SK-N-DZ (cell line): Measurements from ENCODE around the gene GRID1.
A peak's percentile ranks its signal among the peaks of the same experiment; 100 is the strongest.

Source experiments
- DNase-seq: peaks from one replicate; pipeline ENCODE4 v3.0.0-alpha.2; 2015; ENCODE audit warnings: low spot score

Gene GRID1

DNA sequence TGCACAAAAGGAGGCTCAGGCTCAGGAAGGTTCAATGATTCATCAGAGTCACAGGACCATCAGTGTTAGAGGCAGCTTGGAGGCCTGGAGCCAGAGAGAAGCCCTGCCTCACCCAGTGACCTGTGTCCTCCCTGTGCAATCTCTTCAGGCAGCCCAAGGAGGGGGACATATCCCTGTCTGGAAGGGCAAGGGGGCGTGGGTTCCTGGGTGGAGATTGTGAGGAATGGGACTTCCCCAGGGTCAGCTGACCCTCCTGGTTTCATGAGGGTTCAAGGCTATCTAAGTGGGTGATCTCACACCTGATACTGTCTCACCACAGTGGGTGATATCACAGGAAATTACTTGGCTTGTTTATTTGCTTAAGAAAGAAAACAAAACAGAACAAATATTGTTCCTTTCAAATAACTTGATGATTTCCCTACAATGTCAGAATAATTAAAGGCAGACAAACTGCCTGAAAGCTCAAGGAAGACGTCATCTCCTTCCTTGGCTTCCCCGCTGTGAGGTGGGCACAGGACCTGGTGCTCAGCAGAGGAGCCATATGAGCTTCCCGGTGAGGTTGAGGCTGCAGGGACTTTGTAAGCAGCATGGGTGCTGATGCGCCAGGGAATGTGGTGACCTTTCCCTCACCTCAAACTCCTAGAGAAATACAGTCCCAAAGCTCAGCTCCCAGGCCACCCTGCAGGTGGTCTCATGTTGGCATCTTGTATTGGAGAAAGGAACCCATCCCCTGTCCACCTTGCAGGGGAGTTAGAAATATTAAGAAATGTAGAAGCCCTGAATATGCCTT, 763.2 kb downstream of the GRID1 start:
- no peak for DNase-seq

DNA sequence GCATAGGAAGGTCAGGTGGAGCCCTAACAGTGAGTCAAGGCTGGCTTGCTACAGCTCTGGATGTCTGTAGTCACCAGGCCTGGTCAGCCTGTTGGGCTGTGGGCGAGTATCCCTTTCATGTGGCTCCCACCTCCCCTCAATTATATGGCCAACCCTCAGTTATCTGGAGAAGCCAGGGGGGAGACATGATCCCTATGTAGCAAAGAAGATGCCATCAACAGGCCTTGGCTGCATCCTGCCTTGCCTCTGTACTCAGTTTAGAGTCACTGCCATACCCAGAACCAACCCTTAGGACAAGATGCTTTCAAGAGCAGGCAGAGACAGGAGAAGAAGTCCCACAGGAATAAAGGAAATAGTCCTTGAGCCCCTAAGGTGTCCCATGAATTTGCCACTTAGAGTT, 763.9 kb downstream of the GRID1 start:
- DNase-seq = no peak

DNA sequence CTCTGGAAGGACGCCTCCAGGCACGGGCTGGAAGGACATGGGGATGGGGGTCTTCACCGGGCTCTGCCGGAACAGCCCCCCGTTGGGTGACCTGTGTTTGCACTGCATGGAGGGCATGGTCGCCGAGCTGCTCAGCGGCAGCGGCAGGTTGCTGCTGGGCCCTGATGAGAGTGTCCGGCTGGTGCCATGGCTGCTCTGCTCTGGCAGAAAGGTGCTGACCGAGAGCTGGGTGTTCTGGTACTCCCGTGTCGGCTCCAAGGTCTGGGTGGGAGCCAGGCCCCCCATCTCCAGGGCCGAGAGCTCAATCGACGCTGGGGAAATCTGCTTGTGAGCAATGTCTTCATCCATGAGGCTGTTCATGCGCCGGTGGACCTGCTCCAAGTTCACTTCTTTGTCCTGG, 764.3 kb downstream of the GRID1 start:
- no peak for DNase-seq

DNA sequence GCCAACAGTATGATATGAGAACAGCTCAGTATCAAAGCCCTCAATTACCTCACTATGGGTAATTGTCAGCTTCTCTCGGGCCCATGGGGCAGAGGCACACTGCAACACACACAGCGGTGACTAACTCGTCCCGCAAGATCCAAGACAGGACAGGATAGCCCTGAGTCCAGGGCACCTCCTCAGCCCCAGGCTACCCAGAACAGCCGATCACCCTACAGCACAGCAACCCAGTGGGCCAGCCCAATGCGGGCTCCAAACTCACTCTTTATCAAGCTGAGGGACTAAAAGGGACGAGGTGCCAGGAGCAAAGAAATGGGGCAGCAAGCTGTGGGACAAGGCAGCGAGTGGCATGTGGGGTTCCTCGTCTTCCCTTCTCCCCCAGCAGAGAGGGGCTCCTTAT, 765.1 kb downstream of the GRID1 start:
- no peak for DNase-seq

DNA sequence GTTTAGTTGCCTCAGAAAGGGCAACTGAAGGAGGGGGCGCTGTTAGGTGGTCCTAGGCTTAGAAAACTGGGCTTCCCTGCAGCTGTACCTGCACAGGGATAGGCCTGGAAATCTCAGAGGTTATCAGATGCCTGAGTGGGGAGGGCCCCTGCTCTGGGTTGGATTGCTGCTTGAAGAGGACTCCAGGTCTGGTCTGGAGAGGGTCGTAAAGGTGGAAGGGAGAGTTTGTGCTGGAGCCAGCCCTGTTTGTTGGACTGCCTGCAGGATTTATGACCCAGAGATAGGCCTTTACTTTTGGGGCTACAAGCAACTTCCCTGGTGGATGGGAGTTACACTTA, 765.9 kb downstream of the GRID1 start:
- no peak for DNase-seq

DNA sequence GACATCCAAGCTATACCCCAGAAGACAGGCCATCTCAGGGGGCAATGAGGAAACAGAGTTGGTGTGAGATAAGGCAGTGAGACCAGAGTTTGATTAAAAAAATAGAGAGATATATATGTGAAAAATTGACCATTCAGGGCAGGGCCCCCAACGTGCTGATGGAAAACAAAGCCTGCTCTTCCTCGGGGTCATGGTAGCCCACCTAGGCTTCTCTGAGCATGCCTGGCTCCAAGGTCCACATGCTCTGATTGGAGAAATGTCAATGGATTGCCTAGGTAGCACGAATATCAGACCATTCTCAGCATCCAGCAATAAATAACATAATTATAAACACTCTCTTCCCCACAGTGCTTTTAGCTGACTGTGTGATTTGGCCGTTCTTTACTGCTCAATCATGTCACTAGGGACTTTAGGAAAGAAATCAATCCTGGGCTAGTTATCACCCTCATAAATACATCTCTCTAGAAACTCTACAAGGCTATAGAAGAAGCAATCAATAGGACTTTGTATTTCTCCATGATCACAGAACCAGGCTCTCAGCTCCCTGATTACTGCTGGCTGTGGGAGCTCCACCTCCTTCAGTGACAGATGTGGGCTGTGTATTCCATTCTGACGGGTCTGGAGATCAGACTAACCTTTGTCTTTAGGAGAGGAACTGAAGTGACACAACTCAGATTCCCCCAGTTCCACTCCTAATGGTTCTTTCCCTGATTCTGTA, 766.4 kb downstream of the GRID1 start:
- no peak for DNase-seq

DNA sequence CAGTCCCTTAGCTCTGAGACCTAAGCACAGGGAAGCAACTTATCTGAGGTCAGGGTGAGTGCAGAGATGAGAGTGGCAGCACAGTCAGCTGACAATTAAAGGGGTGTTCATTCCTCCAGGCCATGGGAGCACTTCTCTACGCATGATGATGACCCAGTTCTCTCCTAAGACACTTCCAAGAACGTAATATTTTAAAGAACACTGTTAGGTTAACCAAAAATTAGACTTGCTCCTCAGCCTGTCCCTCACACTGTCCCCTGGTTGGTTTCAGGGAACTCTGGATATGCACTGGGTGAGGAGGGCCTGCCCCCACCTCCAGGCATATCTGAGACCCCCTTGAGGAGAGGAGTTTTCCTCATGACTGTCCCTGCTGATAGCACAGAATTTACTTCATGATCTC, 767.5 kb downstream of the GRID1 start:
- DNase-seq = no peak

DNA sequence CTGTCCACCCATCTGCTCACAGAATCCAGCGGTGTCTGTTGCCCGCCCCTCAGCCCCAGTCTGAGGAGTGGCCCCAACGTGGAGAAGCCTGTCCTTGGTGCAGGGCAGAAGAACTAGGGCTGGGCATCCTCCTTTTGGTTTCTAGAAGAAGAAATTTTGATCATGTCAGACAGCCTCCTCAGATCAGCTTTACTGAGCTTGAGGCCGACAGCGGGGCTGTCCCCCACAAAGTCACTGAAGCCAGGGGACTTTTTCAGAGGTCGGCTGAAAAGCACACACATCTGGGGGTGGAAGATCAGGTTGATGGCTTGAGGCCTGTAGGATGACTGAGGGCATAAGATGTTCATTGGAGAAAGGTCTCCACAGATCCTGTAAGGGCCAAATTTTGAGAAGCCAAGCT, 767.9 kb downstream of the GRID1 start:
- no peak for DNase-seq

DNA sequence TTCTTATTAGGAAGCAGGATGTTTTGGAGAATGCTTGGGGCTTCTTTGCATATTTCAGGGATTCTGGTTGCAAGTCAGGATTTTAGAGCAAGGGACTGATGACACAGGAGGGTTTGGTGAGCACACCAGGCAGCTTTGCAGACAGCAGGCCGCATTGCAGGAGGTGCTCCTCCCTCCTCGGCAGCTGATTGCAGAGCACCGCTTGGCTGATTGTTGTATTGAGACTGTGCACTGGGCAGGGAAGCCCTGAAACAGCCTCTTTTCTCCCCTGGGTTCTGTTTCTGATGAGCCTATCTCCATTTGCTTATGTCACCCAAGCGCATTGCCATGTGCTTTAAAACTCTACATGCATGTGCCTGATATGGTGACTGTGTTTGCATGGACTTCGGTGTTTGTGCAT, 769.6 kb downstream of the GRID1 start:
- DNase-seq = no peak

DNA sequence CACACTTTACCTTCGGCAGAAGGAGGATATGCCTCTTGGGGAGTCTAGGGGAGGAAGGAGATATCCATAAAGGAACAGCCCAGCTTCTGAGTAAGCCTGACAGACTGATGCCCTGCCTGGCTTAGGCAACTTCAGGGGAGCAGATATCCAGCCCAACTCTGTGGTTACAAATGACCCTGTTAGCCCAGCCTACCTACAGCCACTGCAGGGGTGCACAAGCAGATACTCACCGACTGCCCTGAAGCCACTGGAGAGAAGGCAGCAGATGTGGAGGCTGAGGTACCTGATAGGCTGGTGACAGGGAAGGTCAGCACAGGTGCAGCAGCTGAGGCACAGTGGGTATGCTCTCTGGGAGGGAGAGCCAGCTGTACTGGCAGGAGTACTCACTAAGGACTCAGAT, 770.2 kb downstream of the GRID1 start:
- DNase-seq = no peak

DNA sequence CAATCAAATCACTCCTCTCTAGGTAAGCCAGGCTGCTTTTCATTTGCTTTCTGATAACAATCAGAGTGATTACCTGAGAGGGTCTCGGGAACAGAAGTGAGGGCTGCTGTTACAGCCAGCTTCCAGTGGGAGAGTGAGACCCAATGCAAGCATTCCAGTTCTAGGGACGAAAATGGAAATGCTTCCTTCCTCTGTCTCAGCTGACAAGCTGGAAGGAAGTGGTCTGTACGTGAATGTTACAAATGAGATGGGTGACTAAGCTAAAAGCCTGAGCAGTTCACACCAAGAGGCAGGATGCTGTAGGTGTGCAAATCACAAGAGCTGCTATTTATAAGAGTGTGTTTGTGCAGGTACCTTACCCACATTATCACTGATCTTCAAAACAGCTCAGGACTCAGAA, 772.4 kb downstream of the GRID1 start:
- DNase-seq = peak; percentile 39

DNA sequence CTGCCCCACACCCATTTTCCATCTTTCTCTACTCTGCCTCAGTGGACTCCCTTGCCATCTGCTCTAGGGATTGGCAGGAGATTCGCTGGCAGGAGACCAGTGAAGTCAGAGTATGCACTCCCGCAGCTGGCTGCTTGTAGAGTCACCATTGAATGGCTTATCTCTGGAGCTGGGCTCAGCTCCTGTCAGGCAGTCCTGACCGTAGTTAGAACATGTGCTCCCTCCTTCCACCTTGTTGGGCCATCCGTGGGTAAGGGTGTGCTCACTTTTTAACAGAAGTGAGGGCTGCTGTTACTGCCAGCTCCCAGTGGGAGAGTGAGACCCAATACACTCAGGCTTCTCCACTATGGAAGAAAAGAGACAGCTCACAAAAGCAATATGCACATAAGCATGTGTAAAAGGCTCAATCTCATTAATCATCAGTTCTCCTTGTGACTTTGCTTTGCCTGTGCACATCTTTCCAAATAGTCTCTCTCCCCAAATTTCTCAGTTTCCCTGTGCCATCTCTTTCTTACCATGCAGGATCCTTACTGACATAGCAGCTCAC, 773.3 kb downstream of the GRID1 start:
- DNase-seq = no peak

DNA sequence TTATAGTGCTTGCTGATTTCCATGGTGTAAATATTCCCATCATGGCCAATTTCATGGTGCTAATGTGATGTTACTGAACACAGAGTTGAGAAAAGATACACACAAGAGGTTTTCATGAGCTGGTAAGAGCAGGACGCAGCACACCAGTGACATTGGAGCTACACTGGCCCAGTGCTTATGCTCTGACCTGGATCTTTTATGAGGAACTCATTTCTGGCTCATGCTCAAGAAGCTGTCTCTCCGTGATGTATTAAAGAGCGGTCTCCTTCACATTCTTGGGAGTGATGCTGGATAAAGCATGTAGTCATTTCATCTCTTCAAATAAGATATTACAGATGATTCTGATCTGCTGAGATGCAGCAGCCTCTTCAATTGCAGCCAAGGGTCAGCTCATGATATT, 785.2 kb downstream of the GRID1 start:
- DNase-seq = no peak

DNA sequence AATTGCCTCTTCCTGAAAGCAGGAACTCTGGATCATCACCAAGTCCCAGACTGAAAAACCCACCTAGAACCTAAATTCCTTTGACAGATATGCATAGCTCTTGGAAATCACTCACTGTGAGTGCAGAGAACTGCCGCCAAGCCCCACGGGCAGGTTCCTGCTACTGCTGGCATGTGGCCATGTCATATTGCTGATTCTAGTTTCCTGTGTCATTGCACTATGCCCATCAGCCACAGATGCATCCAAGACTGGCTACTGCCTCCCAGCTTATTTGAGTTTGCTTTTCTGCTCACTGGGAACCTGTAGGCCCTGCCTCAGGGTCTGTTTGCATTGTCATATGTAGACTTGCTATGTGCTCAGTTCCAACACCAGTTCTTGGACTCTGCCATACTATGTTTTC, 786.0 kb downstream of the GRID1 start:
- DNase-seq = no peak

DNA sequence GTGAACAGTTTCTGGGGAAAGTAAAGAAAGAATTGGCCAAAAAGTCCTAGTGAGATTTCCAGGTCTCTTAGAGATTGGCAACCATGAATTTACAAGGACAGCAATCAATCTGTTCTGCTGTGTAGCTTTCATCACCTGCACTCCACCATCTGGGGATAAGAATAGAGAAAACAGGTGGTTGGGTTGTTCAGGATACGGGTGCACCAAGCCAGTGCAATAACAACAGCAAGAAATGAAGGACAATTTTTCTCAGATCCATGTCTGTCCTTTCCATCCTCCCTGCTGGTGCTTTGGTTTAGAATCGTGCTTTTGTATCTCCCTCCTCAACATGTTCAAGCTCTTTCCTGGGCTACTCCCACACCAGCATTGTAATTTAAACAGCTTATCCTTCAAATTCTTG, 787.7 kb downstream of the GRID1 start:
- no peak for DNase-seq

DNA sequence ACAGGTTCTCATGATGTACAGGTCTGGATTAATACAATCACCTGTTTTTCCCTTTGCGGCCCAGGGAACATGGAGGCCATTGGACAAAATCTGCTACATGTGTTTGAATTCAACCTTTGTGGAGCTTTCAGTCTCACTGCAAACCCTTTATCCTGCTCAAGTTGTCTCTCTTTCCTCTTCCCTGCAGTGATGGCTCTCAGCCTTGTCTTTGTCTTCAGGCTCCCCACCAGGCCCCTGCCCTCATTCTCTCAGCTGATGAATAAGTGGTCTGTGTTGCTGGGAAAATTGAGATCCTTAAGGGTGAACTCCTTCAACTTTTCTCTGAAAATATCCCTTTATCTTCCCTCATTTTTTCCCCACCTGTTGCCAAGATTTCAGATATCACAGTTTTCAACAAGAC, 791.2 kb downstream of the GRID1 start:
- no peak for DNase-seq

DNA sequence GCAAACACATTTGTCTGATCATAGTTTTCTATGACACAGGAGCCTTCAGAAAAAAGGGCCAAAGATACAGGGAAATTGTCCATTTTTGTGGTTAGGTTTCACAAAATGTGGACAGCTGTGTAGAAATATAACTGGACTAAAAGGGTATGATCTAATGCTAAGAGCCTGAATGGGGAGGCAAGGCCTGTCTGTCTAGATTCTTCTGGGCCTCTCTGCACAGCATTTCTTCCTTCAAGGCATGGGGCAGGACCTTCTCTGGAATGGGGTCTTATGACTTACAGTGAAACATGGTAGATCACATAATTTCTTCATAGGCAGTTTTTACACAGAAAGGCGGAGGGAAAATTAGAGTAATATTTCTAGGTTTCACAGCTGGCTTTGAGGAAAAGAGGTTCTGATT, 795.7 kb downstream of the GRID1 start:
- DNase-seq = no peak

DNA sequence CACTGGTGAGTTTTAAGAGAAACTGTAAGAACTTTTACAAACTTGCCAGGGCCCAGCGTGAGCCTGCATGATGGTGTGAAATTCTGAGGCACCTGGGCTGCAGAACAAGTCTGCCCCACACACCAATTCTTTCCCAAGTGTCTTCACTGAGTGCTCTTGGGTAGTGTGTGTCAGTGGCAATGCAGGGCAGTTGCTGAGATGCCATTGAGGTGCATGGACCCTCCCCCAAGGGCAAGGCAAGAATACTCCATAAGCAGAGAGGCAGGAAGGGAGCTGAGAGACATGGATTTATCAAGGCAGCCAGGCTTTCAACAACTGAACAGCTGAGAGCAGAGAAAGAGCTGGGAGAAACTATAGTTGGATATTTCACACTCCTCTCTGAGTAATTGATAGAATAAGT, 801.2 kb downstream of the GRID1 start:
- no peak for DNase-seq

DNA sequence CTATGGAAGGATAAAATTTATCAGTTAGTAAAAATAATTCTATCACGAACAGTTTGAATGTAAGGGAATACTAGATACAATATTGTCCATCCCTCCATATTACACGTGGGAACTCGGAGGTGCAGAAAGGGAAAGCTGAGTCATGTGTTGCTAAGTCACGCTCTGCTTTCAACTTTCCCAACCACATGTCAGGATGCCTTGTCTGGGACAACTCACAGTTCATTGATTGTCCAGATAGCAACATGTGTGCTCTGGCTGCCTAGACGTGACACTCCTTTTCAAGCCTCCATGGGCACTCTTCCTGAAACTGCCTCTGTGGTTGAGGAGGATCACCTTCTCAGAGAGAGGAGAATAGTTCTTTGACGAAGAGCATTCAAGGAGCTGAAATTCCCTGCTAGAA, 808.1 kb downstream of the GRID1 start:
- DNase-seq = peak; percentile 67

DNA sequence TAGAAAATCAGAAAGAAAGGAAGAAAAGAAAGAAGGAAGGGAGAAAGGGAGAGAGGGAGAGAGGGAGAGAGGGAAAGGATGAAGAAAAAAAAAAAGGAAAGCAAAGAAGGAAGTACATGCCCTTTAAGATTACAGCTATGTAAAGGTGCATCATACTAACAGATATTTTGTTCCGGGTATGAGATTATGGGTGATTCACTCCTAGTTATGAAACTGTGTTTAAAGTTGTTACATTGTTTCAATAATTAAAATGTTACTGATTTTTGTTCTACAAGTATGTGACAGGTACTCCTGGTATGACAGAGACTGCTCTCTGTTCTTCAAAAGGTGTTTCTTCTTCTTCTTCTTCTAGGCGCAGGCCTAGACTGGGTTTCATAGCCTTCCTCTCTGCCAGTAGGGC, 808.9 kb downstream of the GRID1 start:
- DNase-seq = no peak

DNA sequence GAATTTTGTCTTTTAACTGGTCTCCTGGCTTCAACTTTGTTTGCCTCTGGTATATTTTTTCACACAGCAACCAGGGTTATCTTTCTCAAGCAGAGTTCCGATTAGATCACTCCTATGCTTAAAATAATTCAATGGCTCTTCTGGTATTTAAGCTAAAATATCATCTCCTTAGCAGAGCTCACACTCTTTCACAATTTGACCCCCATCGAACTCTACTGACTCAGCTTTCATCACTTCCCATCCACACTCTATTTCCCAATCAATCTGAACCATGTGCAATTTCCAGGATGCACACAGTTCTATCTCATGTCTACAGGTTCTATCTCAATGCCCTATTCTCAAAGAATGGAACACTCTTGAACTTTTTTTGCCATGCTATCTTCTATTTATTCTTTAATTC, 809.5 kb downstream of the GRID1 start:
- DNase-seq = no peak
